Osteocyte (in vitro differentiated cells): Measurements from ENCODE around the gene DIP2C. TPM values are rescaled to one million over a fixed set of nuclear protein-coding genes. Genes with fewer than 3 reads are reported as not detected.
"Not testable (repeated sequence)": the region's sequence is repeated elsewhere in the genome, so short reads cannot be mapped to it uniquely, and the experiment has no call there.

ENCODE experiments used
- DNase-seq: peaks from one replicate; pipeline ENCODE4 v3.0.0; 2021; ENCODE audit warnings: mixed read lengths; ENCODE audit not compliant: unreplicated experiment; ENCODE audit errors: extremely low spot score
- H3K27ac Mint-ChIP-seq: one replicate; pipeline ENCODE4 v1.8.0; 2021; ENCODE audit warnings: mild to moderate bottlenecking, mixed read lengths; ENCODE audit not compliant: unreplicated experiment
- H3K27me3 Mint-ChIP-seq: one replicate; pipeline ENCODE4 v1.8.0; 2021; ENCODE audit warnings: mixed read lengths; ENCODE audit not compliant: unreplicated experiment
- H3K36me3 Mint-ChIP-seq: one replicate; pipeline ENCODE4 v1.8.0; 2021; ENCODE audit warnings: mixed read lengths; ENCODE audit not compliant: unreplicated experiment
- H3K4me1 Mint-ChIP-seq: one replicate; pipeline ENCODE4 v1.8.0; 2021; ENCODE audit warnings: mixed read lengths; ENCODE audit not compliant: unreplicated experiment
- H3K4me3 Mint-ChIP-seq: one replicate; pipeline ENCODE4 v1.8.0; 2021; ENCODE audit warnings: mild to moderate bottlenecking, moderate library complexity, mixed read lengths; ENCODE audit not compliant: unreplicated experiment
- H3K9me3 Mint-ChIP-seq: one replicate; pipeline ENCODE4 v1.8.0; 2021; ENCODE audit warnings: mixed read lengths; ENCODE audit not compliant: unreplicated experiment
- CTCF ChIP-seq: fragments of 200-600 bp; sonication (generic); IDR thresholded peaks from 2 replicates; pipeline ENCODE4 v1.5.0; 2021; ENCODE audit warnings: antibody characterized with exemption, mild to moderate bottlenecking, moderate library complexity
- total RNA-seq: library from RNA; stranded (reverse); gene quantifications from 2 replicates; pipeline ENCODE4 v1.2.1, GENCODE V29; 2021

Gene DIP2C
- total RNA-seq, 1 donor from 2014 or later = 36.8 TPM

- Mint-ChIP-seq H3K4me1 (peaks cover 30% of the 10 kb centered on the region), H3K27me3 (no peaks in the 10 kb centered on the region), H3K27ac (peak overlapping the region; percentile 5), H3K4me3 (no peak overlapping the region), H3K36me3 (peaks cover 19% of the 10 kb centered on the region), H3K9me3 (no peaks in the 10 kb centered on the region)
- no peak for DNase-seq
- no peak for TF ChIP-seq CTCF
Measured at GRCh38 chr10:325282-325681, 364.2 kb downstream of the DIP2C start.

GRCh38 chr10:324593-324992, 364.9 kb downstream of the DIP2C start:
- Mint-ChIP-seq H3K9me3 (no peaks in the 10 kb centered on the region), H3K4me1 (peaks cover 25% of the 10 kb centered on the region), H3K36me3 (peaks cover 19% of the 10 kb centered on the region), H3K27me3 (no peaks in the 10 kb centered on the region), H3K27ac (peak overlapping the region; percentile 83), H3K4me3 (peak overlapping the region; percentile 53)
- TF ChIP-seq CTCF = no peak
- no peak for DNase-seq

GRCh38 chr10:323651-324293, 365.7 kb downstream of the DIP2C start:
- H3K4me3 Mint-ChIP-seq = peak overlapping the region; percentile 53
- H3K27ac Mint-ChIP-seq = peak overlapping the region; percentile 83
- no peaks in the 10 kb centered on the region for H3K27me3 Mint-ChIP-seq
- H3K4me1 Mint-ChIP-seq = peaks cover 17% of the 10 kb centered on the region
- peak; percentile 18 for TF ChIP-seq CTCF
- DNase-seq = peak; percentile 91
- peaks cover 21% of the 10 kb centered on the region for H3K36me3 Mint-ChIP-seq
- no peaks in the 10 kb centered on the region for H3K9me3 Mint-ChIP-seq

GRCh38 chr10:323046-323445, 366.4 kb downstream of the DIP2C start:
- H3K36me3 Mint-ChIP-seq = peaks cover 23% of the 10 kb centered on the region
- DNase-seq = not testable (repeated sequence)

GRCh38 chr10:320771-321170, 368.7 kb downstream of the DIP2C start:
- H3K4me1 Mint-ChIP-seq = peaks cover 16% of the 10 kb centered on the region
- H3K9me3 Mint-ChIP-seq = no peaks in the 10 kb centered on the region
- no peak for TF ChIP-seq CTCF
- H3K36me3 Mint-ChIP-seq = peaks cover 29% of the 10 kb centered on the region
- no peak overlapping the region for H3K4me3 Mint-ChIP-seq
- H3K27ac Mint-ChIP-seq = no peak overlapping the region
- no peaks in the 10 kb centered on the region for H3K27me3 Mint-ChIP-seq
- no peak for DNase-seq

More at GRCh38 chr10:323046-323445, 366.4 kb downstream of the DIP2C start:
- not testable (repeated sequence) for H3K9me3 Mint-ChIP-seq, H3K27ac Mint-ChIP-seq, H3K27me3 Mint-ChIP-seq, H3K4me3 Mint-ChIP-seq
- peaks cover 14% of the 10 kb centered on the region for H3K4me1 Mint-ChIP-seq
